GM12892 (cell line): ENCODE measurements around the gene HDGFL3.

Experiments used
- POLR2A ChIP-seq: IDR thresholded peaks from 2 replicates; pipeline ENCODE4 v1.6.1; 2011; ENCODE audit warnings: low read depth, low read length, control low read depth
- POLR2AphosphoS5 ChIP-seq: IDR thresholded peaks from 2 replicates; pipeline ENCODE4 v1.6.1; 2011; ENCODE audit warnings: low read depth, low read length, control low read depth

GRCh38 chr15:83163032-83163431 is 44.6 kb downstream of the HDGFL3 start:
- TF ChIP-seq POLR2A (no peak), POLR2AphosphoS5 (no peak)
